SHP77 (cell line): ENCODE data around the gene DNAJC15.
"Not testable (repeated sequence)": the region's sequence is repeated elsewhere in the genome, so short reads cannot be mapped to it uniquely, and the experiment has no call there.

Experiments used
- DNase-seq, 2 experiments: peaks; one replicate each; lab custom pipeline; 2025; lab: John Stamatoyannopoulos, UW

The DNAJC15 gene

DNA sequence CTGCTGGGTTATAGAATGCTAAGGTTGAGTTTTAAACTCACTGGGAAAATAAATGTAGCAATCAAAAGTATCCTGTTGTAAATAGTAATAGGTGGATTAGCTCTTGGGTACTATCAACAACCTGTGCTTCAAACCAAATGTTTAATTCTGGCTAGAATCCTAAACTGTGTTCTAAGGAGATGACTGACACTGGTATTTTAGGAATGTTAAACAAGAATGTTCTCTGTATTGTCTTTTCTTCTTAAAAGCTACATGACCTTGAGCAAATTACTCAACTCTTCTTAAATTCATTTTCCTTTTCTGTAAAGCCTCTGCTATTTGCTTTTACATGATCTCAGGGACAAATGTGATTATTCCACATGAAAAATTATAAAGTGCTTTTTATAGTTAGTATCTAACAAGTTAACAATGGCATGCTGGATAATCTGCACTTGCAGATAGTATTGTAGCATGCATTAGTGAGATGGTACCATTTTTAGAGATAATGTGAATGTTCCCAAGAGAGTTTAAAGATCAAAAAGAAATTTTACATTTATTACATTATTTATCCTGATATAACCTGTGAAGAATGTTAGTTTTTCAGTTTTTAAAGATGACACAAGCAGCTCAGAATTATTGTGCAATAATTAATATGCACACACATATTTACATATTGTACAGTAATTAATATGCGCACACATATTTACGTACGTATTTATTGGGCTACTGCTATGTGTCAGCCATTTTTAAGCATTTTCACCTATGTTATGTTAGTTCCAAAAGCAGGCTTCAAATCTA is 17.7 kb upstream of the DNAJC15 start:
- DNase-seq, result no peak

DNA sequence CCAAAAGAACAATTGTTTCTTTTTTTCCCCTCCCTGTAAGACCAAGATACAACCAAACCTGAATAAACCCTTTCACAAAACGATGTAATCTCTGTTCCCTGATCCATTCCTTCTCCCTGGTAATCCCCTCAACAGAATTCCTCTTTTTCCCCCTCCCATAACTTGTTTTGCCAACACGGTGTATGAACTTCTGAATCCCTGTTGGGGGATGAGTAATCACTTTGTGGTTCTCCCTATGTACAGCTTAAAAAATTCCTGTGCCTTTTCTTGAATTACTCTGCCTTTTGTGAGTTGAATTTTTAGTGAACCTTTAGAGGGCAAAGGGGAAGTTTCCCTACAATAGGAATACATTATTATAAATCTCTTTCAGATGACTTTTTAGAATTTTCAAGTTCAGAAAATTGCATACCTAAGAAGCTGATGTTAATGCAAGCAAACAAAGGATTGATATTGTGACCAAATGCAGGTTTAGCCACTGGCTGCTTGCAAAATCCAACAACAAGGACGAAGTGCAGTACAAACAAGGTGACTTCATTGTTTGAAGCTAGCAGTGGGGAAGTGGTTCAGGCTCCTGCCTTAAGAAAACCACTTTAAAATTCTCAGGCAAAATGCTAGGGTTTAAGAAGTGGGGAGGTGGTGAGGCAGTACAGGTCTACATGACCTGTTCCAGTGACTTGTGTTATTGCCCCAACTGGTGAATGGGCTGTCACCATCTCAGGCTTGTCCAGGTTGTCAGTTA is 16.3 kb upstream of the DNAJC15 start:
- DNase-seq, result no peak

DNA sequence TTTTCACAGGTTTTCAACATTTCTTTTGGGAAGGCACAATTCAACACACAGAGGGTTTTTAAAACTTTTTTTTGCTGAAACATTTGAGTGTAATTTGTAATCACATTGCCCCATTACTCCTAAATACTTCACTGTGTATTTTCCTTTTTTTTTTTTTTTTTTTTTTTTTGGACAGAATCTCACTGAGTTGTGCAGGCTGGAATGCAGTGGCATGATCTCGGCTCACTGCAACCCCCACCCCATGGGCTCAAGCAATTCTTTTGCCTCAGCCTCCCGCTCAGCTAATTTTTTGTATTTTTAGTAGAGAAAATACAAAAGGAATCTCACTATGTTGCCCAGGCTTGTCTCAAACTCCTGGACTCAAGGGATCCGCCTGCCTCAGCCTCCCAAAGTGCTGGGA is 14.8 kb upstream of the DNAJC15 start:
- no peak for DNase-seq

DNA sequence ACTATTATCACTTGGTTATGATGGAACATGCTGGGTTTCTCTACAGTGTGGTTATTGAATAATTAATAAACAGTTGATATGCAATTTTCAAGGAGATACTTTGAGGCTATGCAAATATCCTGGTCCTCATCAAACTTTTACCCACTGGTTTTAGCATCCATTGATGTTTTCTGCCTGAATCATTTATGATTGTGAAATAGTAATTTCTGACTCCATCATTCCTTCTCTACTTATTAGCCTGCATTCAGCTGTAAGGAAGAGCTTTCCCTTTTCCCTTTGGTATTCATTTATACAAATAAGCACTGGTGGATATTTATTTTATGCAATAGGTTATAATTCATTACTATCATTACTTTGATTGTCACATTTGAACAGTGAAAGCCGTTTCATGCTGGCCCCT is 13.9 kb upstream of the DNAJC15 start:
- DNase-seq, result no peak

DNA sequence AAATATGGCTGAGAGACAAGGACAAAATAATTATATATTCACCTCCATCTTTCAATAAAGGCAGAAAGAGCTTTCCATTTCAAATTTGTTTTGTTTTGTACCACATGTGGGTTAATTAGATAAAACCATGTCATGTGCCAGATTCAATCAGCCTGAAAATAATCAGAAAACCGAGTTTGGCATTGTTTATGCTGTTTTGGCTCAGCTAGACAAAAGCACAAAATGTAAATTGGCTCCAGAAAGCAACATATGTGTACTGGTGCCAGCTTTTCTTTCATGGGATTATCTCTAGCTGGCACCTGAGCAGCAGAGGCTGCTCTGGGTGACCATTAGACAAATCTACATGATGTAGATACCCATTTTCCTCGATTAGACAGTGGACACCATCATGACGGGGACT is 9.2 kb upstream of the DNAJC15 start:
- no peak for DNase-seq

DNA sequence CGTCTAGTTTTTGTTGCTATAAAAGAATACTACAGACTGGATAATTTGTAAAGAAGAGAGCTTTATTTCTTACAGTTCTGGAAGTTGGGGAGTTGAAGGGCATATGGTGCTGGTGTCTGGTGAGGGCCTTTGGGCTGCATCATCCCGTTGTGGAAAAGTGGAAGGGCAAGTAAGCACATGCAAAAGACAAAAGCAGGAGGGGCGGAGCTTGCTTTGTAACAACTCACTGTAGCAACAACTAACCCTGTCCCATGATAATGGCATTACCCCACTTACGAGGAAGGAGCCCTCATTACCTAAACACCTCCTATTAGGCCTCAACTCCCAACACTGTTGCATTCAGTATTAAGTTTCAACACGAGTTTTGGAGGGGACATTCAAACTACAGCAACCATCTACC is 7.2 kb upstream of the DNAJC15 start:
- DNase-seq, result no peak

DNA sequence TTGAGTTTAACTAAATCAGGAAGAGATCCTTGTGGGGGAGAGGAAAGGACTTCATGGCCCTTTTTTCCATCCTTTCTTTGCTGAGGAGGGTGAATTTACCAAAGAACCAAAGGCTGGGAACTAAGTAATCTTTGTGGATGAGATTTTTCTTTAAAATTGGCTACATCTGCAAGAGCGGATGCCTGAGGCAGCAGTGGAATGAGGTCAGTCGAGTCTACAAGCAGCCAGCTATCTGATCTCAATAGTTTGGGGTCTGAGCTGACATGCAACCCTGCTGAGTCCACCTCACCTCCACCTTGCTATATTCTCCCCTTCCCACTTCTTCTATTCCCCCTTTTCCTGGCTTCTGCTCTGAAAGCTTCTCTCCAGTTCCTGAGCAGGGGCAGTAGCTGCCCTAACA is 3.6 kb upstream of the DNAJC15 start:
- no peak for DNase-seq

DNA sequence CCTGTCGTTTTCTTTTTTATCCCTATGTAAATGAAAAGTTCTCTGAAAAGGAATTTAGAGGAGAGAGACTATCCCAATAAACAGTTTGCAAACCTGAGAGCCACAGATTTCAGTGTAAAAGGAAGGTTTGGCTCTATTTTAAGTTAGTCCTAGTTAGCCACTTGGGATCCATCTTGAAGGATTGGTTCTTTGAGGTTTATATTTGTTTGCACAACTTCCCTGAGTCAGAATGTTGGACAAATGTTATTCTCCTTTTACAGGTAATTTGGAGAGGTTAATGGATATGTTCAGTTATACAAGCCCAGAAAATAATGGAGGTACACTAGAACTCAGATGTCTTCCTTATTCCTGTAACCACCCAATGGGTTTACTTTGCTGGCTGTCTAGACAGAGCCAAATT is 2.6 kb upstream of the DNAJC15 start:
- DNase-seq, result no peak

DNA sequence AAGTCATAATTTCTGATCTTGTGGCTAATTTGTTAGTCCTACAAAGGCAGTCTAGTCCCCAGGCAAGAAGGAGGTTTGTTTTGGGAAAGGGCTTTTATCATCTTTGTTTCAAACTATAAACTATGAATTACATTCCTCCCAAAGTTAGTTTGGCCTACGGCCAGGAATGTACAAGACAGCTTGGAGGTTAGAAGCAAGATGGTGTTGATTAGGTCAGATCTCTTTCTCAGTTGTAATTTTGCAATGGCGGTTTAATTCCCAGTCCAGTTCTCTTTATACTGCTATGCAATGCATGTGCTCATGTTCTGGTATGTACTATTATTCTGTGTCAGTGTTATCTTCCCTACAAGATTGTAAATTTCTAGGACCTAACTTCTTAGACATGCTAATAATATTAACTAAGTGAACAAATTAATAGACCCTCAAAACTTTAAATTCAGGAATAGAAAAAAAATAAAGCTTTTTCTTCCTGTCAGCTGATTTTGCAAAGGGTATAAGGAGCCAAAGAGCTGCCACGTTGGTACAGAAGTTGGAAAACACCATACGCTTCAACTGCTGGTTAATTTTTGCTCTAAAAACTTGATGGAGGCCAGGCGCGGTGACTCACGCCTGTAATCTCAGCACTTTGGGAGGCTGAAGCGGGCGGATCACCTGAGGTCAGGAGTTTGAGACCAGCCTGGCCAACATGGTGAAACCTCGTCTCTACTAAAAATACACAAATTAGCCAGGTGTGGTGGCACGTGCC is 1.3 kb upstream of the DNAJC15 start:
- no peak for DNase-seq

DNA sequence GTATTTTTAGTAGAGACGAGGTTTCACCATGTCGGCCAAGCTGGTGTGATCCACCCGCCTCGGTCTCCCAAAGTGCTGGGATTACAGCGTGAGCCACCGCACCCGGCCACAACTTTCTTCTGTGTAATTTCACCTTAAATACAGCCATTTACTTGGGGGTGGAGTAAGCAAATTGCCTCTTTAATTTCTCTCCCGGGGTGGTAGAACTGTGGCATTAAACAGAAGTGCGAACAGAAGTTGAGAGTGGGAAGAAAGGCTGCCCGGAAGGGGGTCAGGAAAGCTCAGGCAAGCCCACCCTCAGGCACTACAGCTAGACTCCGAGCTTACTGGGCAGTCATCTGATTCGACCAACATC is 475 bp upstream of the DNAJC15 start:
- no peak for DNase-seq

DNA sequence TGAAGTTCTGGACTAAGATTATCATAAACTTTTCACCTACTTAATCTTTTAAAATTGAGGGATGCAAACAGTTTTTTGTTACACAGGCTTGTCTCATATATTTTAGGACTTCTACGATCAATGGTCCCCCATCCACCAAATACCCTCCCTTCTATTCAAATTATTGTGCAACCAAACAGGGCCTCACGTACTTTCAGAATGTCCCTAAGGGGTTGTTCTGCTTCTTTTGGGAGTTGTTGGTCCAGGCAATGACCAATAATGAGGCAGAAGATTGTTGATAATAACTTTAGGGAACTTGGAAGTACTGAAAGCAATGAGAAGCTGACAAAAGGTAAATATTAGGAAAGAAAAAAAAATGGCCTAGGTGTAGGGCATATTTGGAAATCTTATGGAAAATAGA is 2.9 kb downstream of the DNAJC15 start:
- no peak for DNase-seq

DNA sequence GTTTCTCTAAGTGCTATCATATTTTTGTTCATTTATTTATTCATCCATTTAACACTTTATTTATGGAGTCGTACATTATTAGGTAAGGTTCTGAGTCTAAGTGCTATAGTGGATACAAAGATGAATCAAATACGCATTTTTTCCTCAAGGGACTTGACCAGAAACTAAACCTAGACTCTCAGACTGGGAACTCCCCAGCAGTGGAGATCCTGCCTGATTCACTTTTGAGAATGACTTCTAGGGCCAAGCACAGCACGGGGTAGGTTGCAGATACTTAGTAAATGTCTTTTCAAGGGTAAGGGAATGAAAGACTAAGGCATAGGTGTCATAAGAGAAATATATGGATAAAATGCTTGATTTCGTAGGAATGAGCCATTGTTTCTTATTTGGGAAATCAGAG is 7.2 kb downstream of the DNAJC15 start:
- DNase-seq, result no peak

DNA sequence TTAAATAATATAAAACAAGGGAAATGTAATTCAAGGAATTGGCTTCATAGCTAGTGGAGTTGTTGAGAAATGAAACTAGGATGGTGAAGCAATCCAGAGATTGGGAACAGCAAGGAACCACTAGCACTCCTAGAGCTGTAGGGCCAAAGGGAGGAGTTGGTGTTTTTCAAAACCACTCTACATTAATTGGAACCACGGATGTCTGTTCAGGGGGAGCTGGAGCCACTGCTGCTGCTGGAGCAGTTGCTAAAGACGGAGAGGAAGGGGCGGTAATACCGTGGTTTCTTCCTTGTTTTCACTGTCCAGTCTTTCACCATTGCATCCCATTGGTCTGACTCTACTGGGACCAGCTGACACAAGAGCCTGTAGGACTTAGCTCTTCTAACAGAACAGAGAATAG is 8.5 kb downstream of the DNAJC15 start:
- DNase-seq, result no peak

DNA sequence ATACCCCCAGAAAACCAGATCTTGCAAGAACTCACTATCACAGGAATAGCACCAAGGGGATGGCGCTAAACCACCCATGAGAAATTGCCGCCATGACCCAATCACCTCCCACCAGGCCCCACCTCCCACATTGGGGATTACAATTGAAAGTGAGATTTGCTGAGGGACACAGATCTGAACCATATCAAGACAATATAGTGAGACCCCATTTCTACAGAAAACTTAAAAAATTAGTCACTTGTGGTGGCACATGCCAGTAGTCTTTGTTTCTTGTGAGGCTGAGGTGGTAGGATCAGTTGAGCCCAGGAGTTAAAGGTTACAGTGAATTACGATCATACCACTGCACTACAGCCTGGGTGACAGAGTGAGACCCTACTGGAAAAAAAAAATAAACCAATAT is 9.7 kb downstream of the DNAJC15 start:
- no peak for DNase-seq

DNA sequence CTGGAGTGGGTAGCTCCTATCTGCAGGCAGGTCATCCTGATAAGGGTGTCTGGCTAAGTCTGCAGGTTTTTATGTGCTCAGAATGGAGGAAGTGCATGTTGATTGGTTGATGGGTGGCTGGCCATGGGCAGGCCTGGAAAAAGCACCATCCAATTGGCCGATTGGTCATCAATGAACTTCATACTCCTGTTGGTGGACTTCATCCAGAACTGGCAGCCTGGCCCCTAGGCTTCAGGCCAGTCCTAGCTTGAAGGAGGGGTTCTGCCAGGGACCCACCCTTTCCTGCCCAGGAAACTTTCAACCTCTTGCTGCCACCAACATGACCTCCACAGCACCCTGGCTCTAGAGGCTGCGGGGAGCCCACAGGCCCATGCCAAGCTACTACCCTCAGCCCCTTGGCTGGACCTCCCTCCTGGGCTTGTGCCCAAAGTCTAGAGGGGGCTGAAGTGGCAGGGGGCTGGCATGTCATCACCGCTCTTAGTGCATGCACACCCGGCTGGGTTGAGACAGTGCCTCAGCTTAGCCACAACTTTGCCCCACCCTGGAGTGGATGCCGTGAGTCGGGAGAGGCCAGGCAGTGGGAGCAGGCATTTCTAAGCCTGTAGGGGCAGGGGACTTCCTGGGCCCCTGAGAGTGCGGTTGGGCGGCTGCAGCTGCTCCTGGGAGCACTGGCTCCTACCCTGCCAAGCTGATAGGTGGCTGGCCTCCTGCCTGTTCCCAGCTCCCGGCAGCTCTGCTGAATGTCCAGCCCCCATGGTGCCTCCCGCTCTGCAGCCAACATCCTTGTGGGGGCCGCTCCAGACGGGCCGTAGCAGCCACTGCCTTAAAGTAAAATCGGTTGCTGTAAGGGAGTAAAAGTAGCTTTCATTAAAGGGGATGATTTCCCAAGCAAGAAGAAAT is 13.2 kb downstream of the DNAJC15 start:
- DNase-seq, result no peak

DNA sequence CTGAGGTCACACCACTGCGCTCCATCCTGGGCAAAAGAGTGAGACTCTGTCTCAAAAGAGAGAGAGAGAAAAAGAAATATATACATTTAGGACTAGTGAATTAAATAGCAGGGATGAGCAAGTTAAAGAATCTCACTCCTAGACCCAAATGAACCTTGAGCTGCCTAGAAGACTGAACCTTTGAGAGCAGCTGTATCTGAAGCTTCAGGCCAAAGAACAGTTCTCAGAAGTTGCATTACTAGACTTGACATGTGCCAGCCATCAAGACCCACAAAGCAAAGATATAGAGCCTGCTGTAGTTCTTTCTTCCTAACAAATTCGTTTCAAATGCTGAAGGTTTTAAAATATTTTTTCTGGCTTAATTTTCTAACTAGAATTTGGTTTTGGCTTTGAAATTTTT is 16.6 kb downstream of the DNAJC15 start:
- DNase-seq, result no peak

DNA sequence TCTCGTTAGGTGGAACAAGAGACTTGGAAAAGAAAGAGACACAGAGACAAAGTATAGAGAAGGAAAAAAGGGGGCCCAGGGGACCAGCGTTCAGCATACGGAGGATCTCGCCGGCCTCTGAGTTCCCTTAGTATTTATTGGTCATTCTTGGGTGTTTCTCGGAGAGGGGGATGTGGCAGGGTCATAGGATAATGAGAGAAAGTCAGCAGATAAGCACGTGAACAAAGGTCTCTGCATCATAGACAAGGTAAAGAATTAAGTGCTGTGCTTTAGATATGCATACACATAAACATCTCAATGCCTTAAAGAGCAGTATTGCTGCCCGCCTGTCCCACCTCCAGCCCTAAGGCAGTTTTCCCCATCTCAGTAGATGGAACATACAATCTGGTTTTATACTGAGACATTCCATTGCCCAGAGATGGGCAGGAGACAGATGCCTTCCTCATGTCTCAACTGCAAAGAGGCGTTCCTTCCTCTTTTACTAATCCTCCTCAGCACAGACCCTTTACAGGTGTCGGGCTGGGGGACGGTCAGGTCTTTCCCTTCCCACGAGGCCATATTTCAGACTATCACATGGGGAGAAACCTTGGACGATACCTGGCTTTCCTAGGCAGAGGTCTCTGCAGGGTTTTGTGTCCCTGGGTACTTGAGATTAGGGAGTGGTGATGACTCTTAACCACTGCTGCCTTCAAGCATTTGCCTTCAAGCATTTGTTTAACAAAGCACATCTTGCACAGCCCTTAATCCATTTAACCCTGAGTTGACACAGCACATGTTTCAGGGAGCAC is 17.4 kb downstream of the DNAJC15 start:
- not testable (repeated sequence) for DNase-seq

DNA sequence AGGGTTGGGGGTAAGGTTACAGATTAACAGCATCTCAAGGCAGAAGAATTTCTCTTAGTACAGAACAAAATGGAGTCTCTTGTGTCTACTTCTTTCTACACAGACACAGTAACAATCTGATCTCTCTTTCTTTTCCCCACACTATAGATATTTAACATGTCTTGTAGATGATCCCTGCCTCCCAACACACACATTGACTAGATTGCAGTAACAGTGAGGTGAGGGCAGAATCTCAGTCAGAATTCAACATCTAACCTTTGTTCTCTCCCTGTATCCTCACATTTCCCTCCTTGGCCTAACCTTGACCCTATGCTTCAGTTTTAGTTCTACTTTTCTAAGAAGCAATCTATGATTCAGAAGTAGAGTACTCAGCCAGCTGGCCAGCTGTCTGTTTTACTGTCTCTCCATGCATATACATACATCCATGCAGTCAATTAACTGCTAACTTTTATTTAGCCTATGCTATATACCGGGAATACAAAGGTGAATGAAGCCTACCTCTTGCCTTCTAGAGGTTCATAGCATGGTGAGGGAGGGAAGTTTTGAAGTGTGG is 18.1 kb downstream of the DNAJC15 start:
- no peak for DNase-seq

DNA sequence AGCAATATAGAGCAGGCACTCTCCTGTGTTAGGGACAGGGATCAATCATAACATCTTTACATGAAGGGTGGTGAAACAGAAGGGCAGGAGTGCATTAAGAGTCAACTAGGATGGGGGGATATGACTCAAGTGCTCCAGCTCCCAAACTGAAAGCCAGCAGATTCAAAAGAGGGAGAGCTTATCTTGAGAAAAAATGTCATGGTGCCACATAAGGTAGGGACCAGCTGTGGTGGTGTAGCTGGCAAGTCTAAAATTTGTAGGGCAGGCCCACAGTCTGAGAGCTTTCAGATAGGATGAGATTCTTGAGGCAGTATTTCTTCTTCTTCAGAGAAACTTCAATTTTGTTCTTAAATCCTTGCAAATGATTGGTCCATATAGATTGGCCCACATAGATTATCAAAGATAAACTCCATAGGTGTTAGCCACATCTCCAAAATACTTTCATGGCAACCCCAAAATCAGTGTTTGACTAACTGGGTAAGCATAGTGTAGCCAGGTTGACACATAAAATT is 19.1 kb downstream of the DNAJC15 start:
- no peak for DNase-seq

DNA sequence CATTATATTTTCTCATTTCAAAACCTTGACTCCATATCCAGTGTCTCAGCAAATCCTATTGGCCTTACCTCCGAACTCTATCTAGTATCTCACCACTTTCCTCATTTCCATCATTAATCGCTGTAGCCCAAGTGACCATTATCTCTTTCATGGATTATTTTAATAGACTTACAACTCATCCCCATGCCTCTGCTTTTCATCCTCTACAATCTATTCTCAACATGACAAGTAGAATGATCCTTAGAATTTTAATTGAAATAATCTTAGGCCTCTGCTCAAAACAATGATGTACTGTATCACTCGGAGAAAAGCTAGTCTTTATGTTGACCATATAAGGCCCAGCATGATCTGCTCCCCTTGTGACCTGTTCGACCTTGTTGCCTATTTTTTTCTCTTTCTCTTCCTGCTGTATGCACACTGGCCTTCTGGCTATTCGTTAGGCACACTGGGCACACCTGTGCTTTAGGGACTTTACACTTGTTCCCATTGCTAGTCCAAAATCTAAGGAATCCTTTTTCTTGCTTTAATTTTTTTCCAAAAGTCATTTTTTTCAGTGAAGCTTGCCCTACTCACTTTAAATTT is 21.4 kb downstream of the DNAJC15 start:
- no peak for DNase-seq
